ENCODE data around the gene RAPGEF3.

DNA sequence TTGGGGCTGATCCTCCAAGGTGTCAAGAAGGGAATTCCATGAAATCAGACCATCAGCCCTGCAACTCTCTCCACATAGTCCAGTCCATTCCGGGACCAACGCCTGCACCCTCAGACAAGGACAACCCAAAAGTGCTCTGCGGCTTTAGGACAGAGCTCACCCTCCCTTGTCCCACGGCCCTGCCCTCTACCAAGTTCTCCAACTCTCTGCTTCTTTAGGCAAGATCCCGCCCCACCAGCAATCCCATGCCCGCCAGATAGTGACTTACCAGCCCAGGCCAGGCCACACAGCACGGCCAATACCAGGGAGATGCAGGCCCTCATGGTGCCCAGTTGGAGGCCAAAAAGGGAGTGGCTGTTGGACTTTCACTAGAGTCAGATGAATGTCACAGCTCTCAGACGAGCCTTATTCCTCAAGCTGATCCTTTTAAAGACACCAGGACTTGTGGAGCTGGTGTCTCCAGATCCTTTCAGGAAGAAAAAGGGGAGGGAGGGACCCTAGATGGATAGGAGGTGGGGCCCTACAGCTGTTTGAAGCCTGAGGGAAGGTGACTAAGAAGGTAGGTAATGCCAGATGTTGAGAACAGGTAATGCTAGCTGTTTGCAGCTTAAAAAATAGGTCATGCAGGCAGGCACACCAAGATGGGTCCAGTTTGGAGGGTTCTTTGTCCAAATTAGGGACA is 33.4 kb downstream of the RAPGEF3 start, which contains the start of gene ENDOU:
- TF ChIP-seq, protein P1, sequence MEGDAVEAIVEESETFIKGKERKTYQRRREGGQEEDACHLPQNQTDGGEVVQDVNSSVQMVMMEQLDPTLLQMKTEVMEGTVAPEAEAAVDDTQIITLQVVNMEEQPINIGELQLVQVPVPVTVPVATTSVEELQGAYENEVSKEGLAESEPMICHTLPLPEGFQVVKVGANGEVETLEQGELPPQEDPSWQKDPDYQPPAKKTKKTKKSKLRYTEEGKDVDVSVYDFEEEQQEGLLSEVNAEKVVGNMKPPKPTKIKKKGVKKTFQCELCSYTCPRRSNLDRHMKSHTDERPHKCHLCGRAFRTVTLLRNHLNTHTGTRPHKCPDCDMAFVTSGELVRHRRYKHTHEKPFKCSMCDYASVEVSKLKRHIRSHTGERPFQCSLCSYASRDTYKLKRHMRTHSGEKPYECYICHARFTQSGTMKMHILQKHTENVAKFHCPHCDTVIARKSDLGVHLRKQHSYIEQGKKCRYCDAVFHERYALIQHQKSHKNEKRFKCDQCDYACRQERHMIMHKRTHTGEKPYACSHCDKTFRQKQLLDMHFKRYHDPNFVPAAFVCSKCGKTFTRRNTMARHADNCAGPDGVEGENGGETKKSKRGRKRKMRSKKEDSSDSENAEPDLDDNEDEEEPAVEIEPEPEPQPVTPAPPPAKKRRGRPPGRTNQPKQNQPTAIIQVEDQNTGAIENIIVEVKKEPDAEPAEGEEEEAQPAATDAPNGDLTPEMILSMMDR (IDR thresholded peaks at IDR 0.05; ENCODE audit: insufficient read depth, low read length): no peak
- TF ChIP-seq, protein P2, sequence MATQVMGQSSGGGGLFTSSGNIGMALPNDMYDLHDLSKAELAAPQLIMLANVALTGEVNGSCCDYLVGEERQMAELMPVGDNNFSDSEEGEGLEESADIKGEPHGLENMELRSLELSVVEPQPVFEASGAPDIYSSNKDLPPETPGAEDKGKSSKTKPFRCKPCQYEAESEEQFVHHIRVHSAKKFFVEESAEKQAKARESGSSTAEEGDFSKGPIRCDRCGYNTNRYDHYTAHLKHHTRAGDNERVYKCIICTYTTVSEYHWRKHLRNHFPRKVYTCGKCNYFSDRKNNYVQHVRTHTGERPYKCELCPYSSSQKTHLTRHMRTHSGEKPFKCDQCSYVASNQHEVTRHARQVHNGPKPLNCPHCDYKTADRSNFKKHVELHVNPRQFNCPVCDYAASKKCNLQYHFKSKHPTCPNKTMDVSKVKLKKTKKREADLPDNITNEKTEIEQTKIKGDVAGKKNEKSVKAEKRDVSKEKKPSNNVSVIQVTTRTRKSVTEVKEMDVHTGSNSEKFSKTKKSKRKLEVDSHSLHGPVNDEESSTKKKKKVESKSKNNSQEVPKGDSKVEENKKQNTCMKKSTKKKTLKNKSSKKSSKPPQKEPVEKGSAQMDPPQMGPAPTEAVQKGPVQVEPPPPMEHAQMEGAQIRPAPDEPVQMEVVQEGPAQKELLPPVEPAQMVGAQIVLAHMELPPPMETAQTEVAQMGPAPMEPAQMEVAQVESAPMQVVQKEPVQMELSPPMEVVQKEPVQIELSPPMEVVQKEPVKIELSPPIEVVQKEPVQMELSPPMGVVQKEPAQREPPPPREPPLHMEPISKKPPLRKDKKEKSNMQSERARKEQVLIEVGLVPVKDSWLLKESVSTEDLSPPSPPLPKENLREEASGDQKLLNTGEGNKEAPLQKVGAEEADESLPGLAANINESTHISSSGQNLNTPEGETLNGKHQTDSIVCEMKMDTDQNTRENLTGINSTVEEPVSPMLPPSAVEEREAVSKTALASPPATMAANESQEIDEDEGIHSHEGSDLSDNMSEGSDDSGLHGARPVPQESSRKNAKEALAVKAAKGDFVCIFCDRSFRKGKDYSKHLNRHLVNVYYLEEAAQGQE (IDR thresholded peaks at IDR 0.05; ENCODE audit: insufficient replicate concordance, low read depth): no peak
- TF ChIP-seq POLR2AphosphoS5 (IDR thresholded peaks at IDR 0.05; ENCODE audit: low read depth) (no peak), SPI1 (IDR thresholded peaks at IDR 0.05; ENCODE audit: borderline replicate concordance, low read depth) (no peak), GABPA (IDR thresholded peaks at IDR 0.05; ENCODE audit: low read depth) (no peak)

Data from HL-60 (cell line).